Measurements from ENCODE around the gene SELENOM. TPM values are rescaled to one million over a fixed set of nuclear protein-coding genes. Genes with fewer than 3 reads are reported as not detected.
A peak's percentile ranks its signal among the peaks of the same experiment; 100 is the strongest.
"Not testable (repeated sequence)": the region's sequence is repeated elsewhere in the genome, so short reads cannot be mapped to it uniquely, and the experiment has no call there.

The SELENOM gene
- total RNA-seq, 2 donors from 2014 or later: 4.5 to 20.4 TPM

DNA sequence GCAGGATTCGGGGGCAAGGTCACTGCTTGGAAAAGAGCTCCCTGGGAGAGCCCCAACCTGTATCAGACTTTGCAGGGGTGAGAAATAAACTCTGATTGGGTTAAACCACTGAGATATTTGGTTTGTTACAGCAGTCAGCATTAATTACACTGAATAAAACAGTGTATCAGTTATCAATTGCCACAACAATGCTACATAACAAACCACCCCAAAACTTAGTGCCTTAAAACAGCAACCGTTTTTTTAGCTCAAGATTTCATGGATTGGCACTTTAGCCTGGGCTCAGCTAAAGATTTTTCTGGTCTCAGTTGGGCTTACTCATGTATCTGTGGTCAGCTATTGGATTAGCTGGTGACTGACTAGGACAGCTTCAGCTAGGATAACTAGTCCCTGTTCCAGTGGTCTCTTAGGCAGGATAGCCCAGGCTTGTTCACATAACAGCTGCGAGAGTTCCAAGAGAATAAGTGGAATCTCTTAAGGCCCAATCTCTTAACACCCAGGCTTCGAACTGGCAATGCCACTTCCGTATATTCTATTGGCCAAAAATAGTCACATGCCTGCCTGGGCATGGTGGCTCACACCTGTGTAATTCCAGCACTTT is 33.7 kb downstream of the SELENOM start:
- not testable (repeated sequence) for H3K36me3 Mint-ChIP-seq (ENCODE audit: low read depth); H3K9me3 Mint-ChIP-seq; H3K27ac Mint-ChIP-seq; H3K4me3 Mint-ChIP-seq; ATAC-seq (replicated peaks); H3K4me1 Mint-ChIP-seq; H3K27me3 Mint-ChIP-seq

DNA sequence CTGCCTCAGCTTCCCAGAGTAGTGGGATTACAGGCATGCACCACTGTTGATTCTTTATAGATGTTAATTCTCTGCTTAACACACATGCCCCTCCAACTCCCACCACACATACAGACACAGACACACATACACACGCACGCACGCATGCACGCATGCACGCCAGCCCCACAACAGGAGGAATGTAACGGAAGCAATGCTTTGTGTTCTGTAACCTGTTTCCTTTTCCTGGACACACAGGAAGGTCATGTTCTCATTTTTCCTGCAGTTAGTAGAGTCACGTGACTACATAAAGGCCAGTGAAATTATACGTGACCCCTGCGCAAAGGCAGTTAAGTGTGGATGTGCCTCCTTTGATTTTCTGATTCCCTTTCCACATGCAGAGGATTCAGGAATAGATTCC is 34.2 kb downstream of the SELENOM start:
- not testable (repeated sequence) for H3K4me1 Mint-ChIP-seq; H3K4me3 Mint-ChIP-seq; H3K27ac Mint-ChIP-seq; H3K27me3 Mint-ChIP-seq; H3K9me3 Mint-ChIP-seq; H3K36me3 Mint-ChIP-seq (ENCODE audit: low read depth); ATAC-seq (replicated peaks)

DNA sequence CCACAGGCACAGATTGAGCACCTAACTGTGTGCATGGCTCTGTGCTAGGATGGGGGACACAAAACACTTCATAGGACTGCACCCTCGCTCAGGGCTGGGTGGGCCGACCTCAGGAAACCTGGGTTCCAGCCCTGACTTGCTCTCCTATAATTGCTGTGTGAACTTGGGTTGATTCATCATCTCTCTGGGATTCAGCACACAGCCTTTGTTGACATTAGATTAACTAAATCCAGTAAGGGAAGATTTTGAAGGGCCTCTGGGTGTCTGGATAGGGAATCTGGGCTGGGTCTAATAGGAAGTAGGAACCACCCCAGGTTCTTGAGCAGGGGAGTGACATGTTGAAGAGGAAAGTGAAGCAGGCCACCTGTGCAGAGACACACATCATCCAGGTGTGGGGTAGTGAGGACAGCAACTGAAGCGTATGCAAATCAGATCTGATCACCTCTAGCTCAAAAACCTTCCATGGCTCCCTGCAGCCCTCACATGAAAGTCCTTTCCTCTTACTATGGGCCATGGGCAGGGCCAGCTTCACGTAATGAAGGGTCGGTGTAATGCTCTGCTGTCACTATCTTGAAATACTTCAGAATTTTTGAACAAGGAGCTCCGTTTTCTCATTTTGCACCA is 37.6 kb downstream of the SELENOM start:
- H3K36me3 Mint-ChIP-seq (ENCODE audit: low read depth); H3K4me3 Mint-ChIP-seq; H3K27me3 Mint-ChIP-seq; H3K4me1 Mint-ChIP-seq; ATAC-seq (replicated peaks); H3K9me3 Mint-ChIP-seq; H3K27ac Mint-ChIP-seq: not testable (repeated sequence)

DNA sequence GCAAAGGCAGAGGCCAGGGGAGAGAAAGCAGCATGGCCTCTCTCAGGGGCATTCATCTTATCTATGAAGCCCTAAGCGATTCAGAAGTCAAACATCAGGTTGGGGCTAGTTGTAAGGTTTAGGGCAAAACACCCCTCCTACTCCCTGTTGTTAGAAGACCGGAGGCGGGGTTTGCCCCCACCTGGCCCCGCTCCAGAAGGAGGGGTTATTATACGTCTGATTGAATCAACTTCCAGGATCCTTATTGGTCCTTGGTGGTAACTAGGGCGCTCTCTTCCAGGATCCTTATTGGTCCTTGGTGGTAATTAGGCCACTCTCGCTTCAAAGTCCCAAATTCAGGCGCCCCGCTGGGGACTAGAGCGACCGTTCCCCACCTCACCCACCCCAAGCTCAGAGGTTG is 38.4 kb downstream of the SELENOM start:
- H3K27ac Mint-ChIP-seq: no peak overlapping the region
- no peaks in the 10 kb centered on the region for H3K36me3 Mint-ChIP-seq (ENCODE audit: low read depth)
- no peak for ATAC-seq (replicated peaks)
- H3K27me3 Mint-ChIP-seq: peaks cover 4% of the 10 kb centered on the region
- no peaks in the 10 kb centered on the region for H3K4me1 Mint-ChIP-seq
- H3K4me3 Mint-ChIP-seq: no peak overlapping the region
- peaks cover under 1% of the 10 kb centered on the region for H3K9me3 Mint-ChIP-seq

DNA sequence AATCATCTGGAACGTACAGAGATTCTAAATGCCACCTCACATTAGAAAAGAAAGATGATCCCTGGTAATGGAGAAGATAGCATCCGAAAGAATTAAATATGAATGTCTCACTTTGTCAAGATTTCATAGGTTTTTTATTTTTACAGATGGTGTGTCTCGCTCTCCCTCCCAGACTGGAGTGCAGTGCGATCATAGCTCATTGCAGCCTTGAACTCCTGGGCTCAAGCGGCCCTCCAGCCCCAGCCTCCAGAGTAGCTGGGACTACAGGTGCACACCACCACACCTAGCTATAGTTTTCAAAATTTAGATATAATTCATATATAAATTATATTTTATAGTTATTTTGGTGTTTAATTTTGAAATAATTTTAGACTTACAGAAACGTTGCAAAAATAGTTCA is 43.0 kb downstream of the SELENOM start:
- Mint-ChIP-seq H3K4me3 (peak overlapping the region; percentile 68), H3K27ac (no peak overlapping the region)
- no peak for ATAC-seq (replicated peaks)

DNA sequence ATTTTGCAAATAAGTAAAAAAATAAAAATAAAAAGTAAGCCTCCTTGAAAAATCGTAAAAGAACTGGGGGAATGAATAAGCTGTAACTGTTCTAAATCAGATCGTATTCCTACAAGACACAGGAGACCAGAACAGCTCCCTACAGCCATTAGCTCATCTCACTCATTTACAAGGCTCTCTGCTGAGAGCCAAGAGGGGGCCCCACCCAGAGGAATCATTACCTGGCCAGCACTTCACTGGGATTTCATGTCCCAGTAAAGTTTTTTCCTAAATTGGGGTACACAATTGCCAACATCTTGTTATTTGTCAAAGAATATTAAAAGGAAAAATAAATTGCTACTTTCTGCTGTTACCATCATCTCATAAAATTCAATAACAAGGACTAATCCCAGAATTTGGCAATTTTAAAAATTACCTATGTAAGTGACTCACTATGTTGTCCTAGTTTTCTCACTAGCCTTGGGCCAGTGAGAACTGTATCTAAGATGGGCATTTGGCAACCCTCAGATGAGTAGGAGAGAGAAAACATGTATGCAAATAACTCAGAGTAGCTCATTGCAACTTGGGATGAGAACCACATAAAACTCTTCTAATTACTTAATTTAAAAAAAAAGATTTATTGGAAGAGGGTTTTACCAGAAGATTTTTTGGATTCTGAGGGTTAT is 44.7 kb downstream of the SELENOM start:
- no peak overlapping the region for H3K27ac Mint-ChIP-seq
- peaks cover 5% of the 10 kb centered on the region for H3K9me3 Mint-ChIP-seq
- no peak overlapping the region for H3K4me3 Mint-ChIP-seq
- no peaks in the 10 kb centered on the region for H3K27me3 Mint-ChIP-seq
- H3K36me3 Mint-ChIP-seq (ENCODE audit: low read depth): no peaks in the 10 kb centered on the region
- ATAC-seq (replicated peaks): no peak
- no peaks in the 10 kb centered on the region for H3K4me1 Mint-ChIP-seq

More for the DNA sequence above, 43.0 kb downstream of the SELENOM start:
- H3K36me3 Mint-ChIP-seq (ENCODE audit: low read depth): no peaks in the 10 kb centered on the region
- peaks cover 4% of the 10 kb centered on the region for H3K27me3 Mint-ChIP-seq
- H3K4me1 Mint-ChIP-seq: no peaks in the 10 kb centered on the region
- peaks cover 5% of the 10 kb centered on the region for H3K9me3 Mint-ChIP-seq

DNA sequence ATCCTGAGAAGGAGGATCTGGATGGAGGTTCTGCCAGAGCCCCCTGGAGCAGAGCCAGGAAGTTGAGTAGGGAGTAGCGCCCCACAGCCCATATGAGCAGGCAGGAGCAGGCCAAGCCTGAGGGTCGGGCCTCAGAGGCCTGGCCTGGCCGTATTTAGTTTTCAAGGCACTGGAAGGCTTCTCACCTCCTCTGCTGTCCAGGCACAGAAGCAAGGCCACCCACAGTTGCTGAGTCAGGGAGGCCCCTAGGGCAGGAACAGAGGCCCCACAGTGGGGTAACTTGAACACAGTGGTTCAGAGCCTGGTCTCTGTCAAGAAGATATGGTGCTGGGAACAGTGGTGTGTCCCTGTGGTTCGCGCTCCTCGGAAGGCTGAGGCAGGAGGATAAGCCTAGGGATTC is 47.7 kb downstream of the SELENOM start:
- not testable (repeated sequence) for H3K27me3 Mint-ChIP-seq; H3K4me3 Mint-ChIP-seq; H3K4me1 Mint-ChIP-seq; H3K9me3 Mint-ChIP-seq; H3K27ac Mint-ChIP-seq; ATAC-seq (replicated peaks); H3K36me3 Mint-ChIP-seq (ENCODE audit: low read depth)

DNA sequence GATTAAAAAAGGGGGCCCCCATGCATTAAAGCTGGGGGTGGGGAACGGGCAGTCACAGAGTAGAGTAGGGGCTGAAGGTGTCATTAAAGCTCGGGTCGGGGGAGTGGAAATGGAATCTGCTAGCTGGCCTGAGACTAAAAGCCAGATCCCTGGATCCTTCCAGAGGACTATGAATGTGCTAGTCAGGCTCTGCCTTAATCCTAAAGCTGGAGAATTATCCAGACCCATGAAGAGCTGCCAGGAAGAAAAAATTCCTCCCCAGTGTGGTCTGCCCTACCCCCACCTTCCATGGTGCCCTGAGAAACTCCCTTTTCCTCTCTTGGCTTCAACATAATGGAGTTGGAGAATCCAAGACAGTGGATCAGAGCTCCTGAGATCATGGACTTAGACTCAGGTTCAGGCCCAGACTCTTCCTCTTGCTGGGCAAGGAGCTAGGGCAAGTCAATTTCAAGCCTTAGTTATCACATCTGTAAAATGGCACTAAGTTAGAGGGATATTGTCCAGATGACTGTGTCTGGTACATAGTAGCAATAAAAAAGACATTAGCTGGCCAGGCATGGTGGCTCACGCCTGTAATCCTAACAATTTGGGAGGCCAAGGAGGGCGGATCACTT is 50.3 kb downstream of the SELENOM start:
- H3K27ac Mint-ChIP-seq: no peak overlapping the region
- no peak overlapping the region for H3K4me3 Mint-ChIP-seq

DNA sequence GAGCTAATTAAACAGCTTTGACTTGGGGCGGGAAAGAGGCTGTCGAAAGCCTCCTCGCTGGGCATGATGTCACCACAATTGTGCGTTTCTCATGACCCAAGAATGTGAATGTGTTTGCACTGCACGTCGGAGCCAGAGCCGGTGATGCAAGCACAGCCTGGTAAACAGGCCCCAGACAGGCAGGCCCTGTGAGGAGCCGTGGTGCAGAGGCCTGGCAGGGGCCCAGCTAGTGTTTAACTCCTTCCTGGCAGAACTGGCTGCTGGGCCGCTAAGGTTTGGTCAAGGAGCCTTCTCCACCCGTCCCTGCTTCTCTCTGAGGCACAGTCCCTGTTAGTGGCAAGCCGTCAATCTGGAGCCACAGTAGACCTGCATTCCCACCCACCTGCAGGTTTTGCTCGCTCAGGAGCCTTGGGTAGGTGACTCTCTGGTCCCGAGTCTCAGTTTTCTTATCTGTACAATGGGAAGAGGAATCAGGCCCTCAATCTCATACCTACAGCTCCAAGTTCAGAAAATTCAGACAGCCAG is 51.7 kb downstream of the SELENOM start:
- H3K27me3 Mint-ChIP-seq: no peaks in the 10 kb centered on the region
- H3K4me1 Mint-ChIP-seq: no peaks in the 10 kb centered on the region
- no peak overlapping the region for H3K27ac Mint-ChIP-seq
- no peak for ATAC-seq (replicated peaks)
- no peaks in the 10 kb centered on the region for H3K9me3 Mint-ChIP-seq
- H3K4me3 Mint-ChIP-seq: no peak overlapping the region
- H3K36me3 Mint-ChIP-seq (ENCODE audit: low read depth): no peaks in the 10 kb centered on the region

More for the DNA sequence above, 50.3 kb downstream of the SELENOM start:
- Mint-ChIP-seq H3K4me1 (no peaks in the 10 kb centered on the region), H3K36me3 (ENCODE audit: low read depth) (no peaks in the 10 kb centered on the region), H3K27me3 (no peaks in the 10 kb centered on the region), H3K9me3 (no peaks in the 10 kb centered on the region)
- ATAC-seq (replicated peaks): no peak

DNA sequence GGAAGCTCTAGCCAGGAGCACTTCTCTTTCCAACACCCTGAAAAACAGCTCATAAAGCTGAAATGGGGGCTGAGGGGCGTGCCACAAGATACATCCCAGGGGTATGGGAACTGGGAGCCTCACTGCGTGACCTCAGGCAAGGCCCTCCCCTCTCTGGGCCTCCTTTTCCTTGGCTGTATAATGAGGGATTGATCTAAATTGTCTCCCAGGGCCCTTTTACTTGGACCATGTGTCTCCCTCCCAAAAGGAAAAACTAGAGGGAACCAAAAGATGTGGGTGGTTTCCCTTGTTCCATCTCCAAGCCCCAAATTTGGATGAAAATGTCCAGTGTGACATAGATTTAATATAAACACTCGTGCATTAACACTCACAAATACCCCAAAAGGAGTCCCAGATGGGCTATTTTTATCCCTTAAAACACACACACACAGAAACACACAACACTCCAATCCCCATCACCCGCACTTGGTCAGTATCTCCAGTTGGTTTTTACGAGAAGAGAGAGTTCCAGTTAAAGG is 52.2 kb downstream of the SELENOM start:
- no peaks in the 10 kb centered on the region for H3K27me3 Mint-ChIP-seq
- no peaks in the 10 kb centered on the region for H3K9me3 Mint-ChIP-seq
- H3K27ac Mint-ChIP-seq: no peak overlapping the region
- ATAC-seq (replicated peaks): no peak
- H3K4me3 Mint-ChIP-seq: no peak overlapping the region
- H3K4me1 Mint-ChIP-seq: no peaks in the 10 kb centered on the region
- no peaks in the 10 kb centered on the region for H3K36me3 Mint-ChIP-seq (ENCODE audit: low read depth)

Other genes with a start within 250 kb of the SELENOM start
- gene MORC2, start 138.8 kb downstream of the SELENOM start, total RNA-seq: 10 to 100 TPM; 19.2 to 24.9 TPM
- gene TUG1, start 138.3 kb downstream of the SELENOM start, total RNA-seq: 10 to 100 TPM; 45.1 to 49.0 TPM
- gene SMTN, start 26.2 kb downstream of the SELENOM start, total RNA-seq: 10 to 100 TPM; 42.6 to 58.4 TPM
- under 1 TPM; 0.09 to 0.34 TPM for gene INPP5J, start 15.4 kb upstream of the SELENOM start, total RNA-seq
- gene PLA2G3, start 32.9 kb upstream of the SELENOM start, total RNA-seq: not detected
- 10 to 100 TPM; 19.3 to 24.6 TPM for gene RNF185, start 52.6 kb upstream of the SELENOM start, total RNA-seq
- gene LIMK2, start 104.7 kb upstream of the SELENOM start, total RNA-seq: 10 to 100 TPM; 59.5 to 61.4 TPM
- gene PIK3IP1, start 184.9 kb upstream of the SELENOM start, total RNA-seq: 10 to 100 TPM; 11.0 to 24.1 TPM
- 10 to 100 TPM; 16.9 to 28.3 TPM for gene PATZ1, start 238.8 kb upstream of the SELENOM start, total RNA-seq